ACC112 (cell line): Measurements from ENCODE around the gene SLC2A3.
"Not testable (repeated sequence)": the region's sequence is repeated elsewhere in the genome, so short reads cannot be mapped to it uniquely, and the experiment has no call there.

Experiments
- H2AFZ ChIP-seq: fragments of 200-600 bp; sonication (generic); one replicate; pipeline ENCODE4 v1.6.0; 2017; ENCODE audit warnings: antibody characterized with exemption, low read length; ENCODE audit not compliant: unreplicated experiment
- H3K27ac ChIP-seq: fragments of 200-600 bp; sonication (generic); 2 replicates; pipeline ENCODE4 v1.5.1; 2014; ENCODE audit warnings: low read depth, mild to moderate bottlenecking, antibody characterized with exemption, low read length, moderate library complexity
- H3K27me3 ChIP-seq: fragments of 200-600 bp; sonication (generic); 2 replicates; pipeline ENCODE4 v1.6.1; 2014; ENCODE audit warnings: mild to moderate bottlenecking, antibody characterized with exemption, low read length, moderate library complexity, mixed read lengths; ENCODE audit not compliant: insufficient read depth
- H3K36me3 ChIP-seq: fragments of 200-600 bp; sonication (generic); 2 replicates; pipeline ENCODE4 v1.6.1; 2016; ENCODE audit warnings: mild to moderate bottlenecking, antibody characterized with exemption, low read length, moderate library complexity, mixed read lengths; ENCODE audit not compliant: insufficient read depth
- H3K4me1 ChIP-seq: fragments of 200-600 bp; sonication (generic); one replicate; pipeline ENCODE4 v1.6.1; 2016; ENCODE audit warnings: low read length, mixed read lengths; ENCODE audit not compliant: insufficient read depth, unreplicated experiment, control insufficient read depth
- H3K4me3 ChIP-seq: fragments of 200-600 bp; sonication (generic); 2 replicates; pipeline ENCODE4 v1.5.1; 2014; ENCODE audit warnings: mild to moderate bottlenecking, low read depth, low read length
- H3K79me2 ChIP-seq: fragments of 200-600 bp; sonication (generic); one replicate; pipeline ENCODE4 v1.6.0; 2016; ENCODE audit warnings: low read length; ENCODE audit not compliant: control insufficient read depth, unreplicated experiment, insufficient read depth

Gene SLC2A3

GRCh38 chr12:7932599-7933240, 3.3 kb downstream of the SLC2A3 start:
- H2AFZ ChIP-seq, H3K27ac ChIP-seq, H3K4me1 ChIP-seq, H3K27me3 ChIP-seq: not testable (repeated sequence)
- H3K36me3 ChIP-seq, result peaks cover 24% of the 10 kb centered on the region
- peak overlapping the region; percentile 97 for H3K4me3 ChIP-seq
- H3K79me2 ChIP-seq, result peaks cover 60% of the 10 kb centered on the region

GRCh38 chr12:7929083-7929792, 6.7 kb downstream of the SLC2A3 start:
- Histone ChIP-seq H3K4me3 (no peak overlapping the region), H3K4me1 (peaks cover 8% of the 10 kb centered on the region), H3K36me3 (peaks cover 47% of the 10 kb centered on the region)

GRCh38 chr12:7927470-7927869, 8.5 kb downstream of the SLC2A3 start:
- Histone ChIP-seq H3K27ac (no peak overlapping the region), H3K27me3 (no peaks in the 10 kb centered on the region), H3K79me2 (peaks cover 33% of the 10 kb centered on the region), H3K36me3 (peaks cover 49% of the 10 kb centered on the region), H2AFZ (no peak overlapping the region), H3K4me1 (no peaks in the 10 kb centered on the region), H3K4me3 (no peak overlapping the region)

More at GRCh38 chr12:7929083-7929792, 6.7 kb downstream of the SLC2A3 start:
- peaks cover 49% of the 10 kb centered on the region for H3K79me2 ChIP-seq
- no peak overlapping the region for H2AFZ ChIP-seq
- no peaks in the 10 kb centered on the region for H3K27me3 ChIP-seq
- H3K27ac ChIP-seq, result no peak overlapping the region

- not testable (repeated sequence) for H3K27ac ChIP-seq, H3K4me1 ChIP-seq, H3K27me3 ChIP-seq, H3K4me3 ChIP-seq, H2AFZ ChIP-seq
- Histone ChIP-seq H3K79me2 (peaks cover 27% of the 10 kb centered on the region), H3K36me3 (peaks cover 51% of the 10 kb centered on the region)
These were observed 9.8 kb downstream of the SLC2A3 start for GRCh38 chr12:7926068-7926666.

- no peak overlapping the region for H3K4me3 ChIP-seq
- peaks cover 16% of the 10 kb centered on the region for H3K79me2 ChIP-seq
- no peaks in the 10 kb centered on the region for H3K27me3 ChIP-seq
- no peak overlapping the region for H3K27ac ChIP-seq
- H3K4me1 ChIP-seq, result no peaks in the 10 kb centered on the region
- H2AFZ ChIP-seq, result no peak overlapping the region
- peaks cover 49% of the 10 kb centered on the region for H3K36me3 ChIP-seq
These were observed 12.4 kb downstream of the SLC2A3 start for GRCh38 chr12:7923241-7924236.

- H3K36me3 ChIP-seq, result peaks cover 35% of the 10 kb centered on the region
- H3K4me1 ChIP-seq, H3K27ac ChIP-seq, H3K79me2 ChIP-seq, H3K4me3 ChIP-seq, H2AFZ ChIP-seq, H3K27me3 ChIP-seq: not testable (repeated sequence)
These were observed 14.8 kb downstream of the SLC2A3 start for GRCh38 chr12:7921181-7921580.

- not testable (repeated sequence) for H3K27me3 ChIP-seq, H3K27ac ChIP-seq, H3K4me3 ChIP-seq, H2AFZ ChIP-seq, H3K79me2 ChIP-seq, H3K4me1 ChIP-seq
- H3K36me3 ChIP-seq, result peaks cover 22% of the 10 kb centered on the region
These were observed 17.8 kb downstream of the SLC2A3 start for GRCh38 chr12:7918268-7918590.

- H3K4me1 ChIP-seq, result no peaks in the 10 kb centered on the region
- peaks cover 3% of the 10 kb centered on the region for H3K79me2 ChIP-seq
- H3K27ac ChIP-seq, result no peak overlapping the region
- H3K36me3 ChIP-seq, result peaks cover 19% of the 10 kb centered on the region
- H3K27me3 ChIP-seq, result no peaks in the 10 kb centered on the region
- no peak overlapping the region for H2AFZ ChIP-seq
- H3K4me3 ChIP-seq, result no peak overlapping the region
These were observed 18.4 kb downstream of the SLC2A3 start for GRCh38 chr12:7917392-7918267.

GRCh38 chr12:7916936-7917335, 19.1 kb downstream of the SLC2A3 start:
- H3K27ac ChIP-seq, result no peak overlapping the region

More at GRCh38 chr12:7916936-7917335, 19.1 kb downstream of the SLC2A3 start:
- Histone ChIP-seq H3K27me3 (no peaks in the 10 kb centered on the region), H2AFZ (no peak overlapping the region), H3K79me2 (peaks cover under 1% of the 10 kb centered on the region), H3K4me1 (no peaks in the 10 kb centered on the region), H3K36me3 (peaks cover 12% of the 10 kb centered on the region), H3K4me3 (no peak overlapping the region)
